Liver (tissue), 9 donors: ENCODE measurements around the gene SMCO1. TPM values are rescaled to one million over a fixed set of nuclear protein-coding genes. Genes with fewer than 3 reads are reported as not detected.

Experiments used
- DNase-seq: peaks from one replicate; pipeline ENCODE4 v3.0.0-alpha.2; 2017; ENCODE audit warnings: low spot score
- H3K27ac ChIP-seq, 2 donors: one replicate each; pipeline ENCODE4 v1.7.0; 2013; ENCODE audit warnings: inconsistent platforms in 2 of 2, low read length in 2 of 2, control low read depth in 1 of 2, low read depth in 1 of 2, mild to moderate bottlenecking in 1 of 2
- H3K27me3 ChIP-seq, 4 donors: one replicate each; pipeline versions ENCODE4 v1.6.1 to v1.7.0; 2013; ENCODE audit warnings: low read length in 3 of 4, inconsistent platforms in 1 of 4, mild to moderate bottlenecking in 1 of 4, moderate library complexity in 1 of 4; ENCODE audit not compliant: control insufficient read depth in 4 of 4, insufficient read depth in 4 of 4
- H3K36me3 ChIP-seq, 4 donors: one replicate each; pipeline versions ENCODE4 v1.6.1 to v1.7.0; 2013; ENCODE audit warnings: low read length in 3 of 4, mild to moderate bottlenecking in 3 of 4, low read depth in 1 of 4, moderate library complexity in 1 of 4; ENCODE audit not compliant: control insufficient read depth in 4 of 4, insufficient read depth in 3 of 4
- H3K4me1 ChIP-seq, 4 donors: one replicate each; pipeline versions ENCODE4 v1.6.1 to v1.7.0; 2013; ENCODE audit warnings: low read length in 3 of 4, mild to moderate bottlenecking in 3 of 4, moderate library complexity in 1 of 4; ENCODE audit not compliant: control insufficient read depth in 4 of 4, insufficient read depth in 4 of 4
- H3K4me3 ChIP-seq, 3 donors: one replicate each; pipeline versions ENCODE4 v1.6.1 to v1.7.0; 2013; ENCODE audit warnings: low read length in 3 of 3, control low read depth in 1 of 3, low read depth in 1 of 3, mild to moderate bottlenecking in 1 of 3
- H3K9ac ChIP-seq, 2 donors: one replicate each; pipeline ENCODE4 v1.7.0; 2013; ENCODE audit warnings: low read length in 2 of 2, mild to moderate bottlenecking in 2 of 2, moderate library complexity in 2 of 2, control low read depth in 1 of 2, low read depth in 1 of 2
- H3K9me3 ChIP-seq, 4 donors: one replicate each; pipeline versions ENCODE4 v1.6.1 to v1.7.0; 2013; ENCODE audit warnings: low read length in 3 of 4; ENCODE audit not compliant: control insufficient read depth in 4 of 4
- CTCF ChIP-seq: fragments of 150-350 bp; IDR thresholded peaks from 2 replicates; pipeline ENCODE4 v1.5.1; 2017; ENCODE audit warnings: improper control_type of control experiment, low read depth, low read length; ENCODE audit not compliant: missing input control
- EGR1 ChIP-seq, 2 donors: IDR thresholded peaks; 2 replicates each; pipeline ENCODE4 v1.6.1; 2016 to 2018; ENCODE audit warnings: antibody characterized with exemption in 2 of 2, low read depth in 2 of 2
- FOXA1 ChIP-seq: IDR thresholded peaks from 2 replicates; pipeline ENCODE4 v1.6.1; 2016; ENCODE audit warnings: antibody characterized with exemption
- FOXA2 ChIP-seq: IDR thresholded peaks from 2 replicates; pipeline ENCODE4 v1.6.1; 2016; ENCODE audit warnings: antibody characterized with exemption
- GABPA ChIP-seq, 2 donors: IDR thresholded peaks in 1 of 2; conservative IDR thresholded peaks in 1 of 2; 2 replicates each; pipeline ENCODE4 v1.6.1; 2016; ENCODE audit warnings: antibody characterized with exemption in 2 of 2, mild to moderate bottlenecking in 1 of 2, moderate library complexity in 1 of 2
- HNF4A ChIP-seq, 2 donors: conservative IDR thresholded peaks; 2 replicates each; pipeline ENCODE4 v1.6.1; 2016; ENCODE audit warnings: antibody characterized with exemption in 2 of 2, mild to moderate bottlenecking in 2 of 2
- HNF4G ChIP-seq: IDR thresholded peaks from 2 replicates; pipeline ENCODE4 v1.6.1; 2016; ENCODE audit warnings: antibody characterized with exemption
- JUND ChIP-seq, 2 donors: IDR thresholded peaks; 2 replicates each; pipeline ENCODE4 v1.6.1; 2016; ENCODE audit warnings: antibody characterized with exemption in 2 of 2
- MAX ChIP-seq: IDR thresholded peaks from 2 replicates; pipeline ENCODE4 v1.6.1; 2016; ENCODE audit warnings: antibody characterized with exemption
- NR2F2 ChIP-seq: IDR thresholded peaks from 2 replicates; pipeline ENCODE4 v1.6.1; 2016; ENCODE audit warnings: antibody characterized with exemption
- RAD21 ChIP-seq, 2 donors: IDR thresholded peaks; 2 replicates each; pipeline ENCODE4 v1.6.1; 2016; ENCODE audit warnings: antibody characterized with exemption in 2 of 2, mild to moderate bottlenecking in 2 of 2
- SP1 ChIP-seq: IDR thresholded peaks from 2 replicates; pipeline ENCODE4 v1.6.1; 2018; ENCODE audit warnings: antibody characterized with exemption, mild to moderate bottlenecking
- TAF1 ChIP-seq: conservative IDR thresholded peaks from 2 replicates; pipeline ENCODE4 v1.6.1; 2016; ENCODE audit warnings: antibody characterized with exemption, mild to moderate bottlenecking
- YY1 ChIP-seq: IDR thresholded peaks from 2 replicates; pipeline ENCODE4 v1.6.1; 2016; ENCODE audit warnings: antibody characterized with exemption, mild to moderate bottlenecking
- WGBS: extraction: QIAGEN DNeasy Blood & Tissue Kit; methylation state at CpG from one replicate; pipeline ENCODE4 v1.1.7; 2013; 5-methylcytosine and 5-hydroxymethylcytosine counted together
- polyA plus RNA-seq, 2 donors: library from polyadenylated mRNA; stranded (reverse) in 1 of 2; unstranded in 1 of 2; fragments of 200-250 nt in 1 of 2; fragments of >200 nt in 1 of 2; fragmentation: Nextera tagmentation in 1 of 2; extraction: Ambion mirVana in 1 of 2; gene quantifications; one replicate each; pipeline versions ENCODE4 v1.2.1 to v1.2.3, GENCODE V29; 2013 to 2015
- total RNA-seq, 2 donors: library from RNA; depleted of rRNA; stranded (reverse); fragments of >200 nt; gene quantifications; one replicate each; pipeline ENCODE4 v1.2.3, GENCODE V29; 2014
- TF ChIP-seq, protein P1 (sequence below): IDR thresholded peaks from 2 replicates; pipeline ENCODE4 v1.6.1; 2016; ENCODE audit warnings: antibody characterized with exemption
- TF ChIP-seq, protein P2 (sequence below): IDR thresholded peaks from 2 replicates; pipeline ENCODE4 v1.6.1; 2016; ENCODE audit warnings: antibody characterized with exemption
- TF ChIP-seq, protein P3 (sequence below): IDR thresholded peaks from 2 replicates; pipeline ENCODE4 v1.6.1; 2016; ENCODE audit warnings: antibody characterized with exemption, mild to moderate bottlenecking
- donor health status: healthy.
- donor health status: healthy.
- donor health status: healthy.
- donor health status: healthy.
- donor health status: healthy.

The SMCO1 gene
- total and polyA plus RNA-seq, 4 donors, result 0.05 TPM; not detected in 3

DNA sequence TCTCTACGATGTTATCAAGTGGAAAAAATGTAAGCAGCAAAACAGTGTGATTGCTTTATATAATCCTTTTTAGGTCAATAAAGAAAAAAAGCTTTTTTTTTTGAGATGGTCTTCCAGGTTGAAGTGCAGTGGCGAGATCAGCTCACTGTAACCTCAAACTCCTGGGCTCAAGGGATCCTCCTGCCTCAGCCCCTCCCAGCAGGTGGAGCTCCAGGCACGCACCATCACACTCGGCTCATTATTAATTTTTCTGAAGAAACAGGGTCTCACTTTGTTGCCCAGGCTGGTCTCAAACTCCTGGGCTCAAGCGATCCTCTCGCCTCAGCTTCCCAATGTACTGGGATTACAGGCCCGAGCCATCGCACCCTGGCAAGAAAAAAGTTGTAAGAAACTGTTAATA lies 28.9 kb downstream of the SMCO1 start:
- DNase-seq, result no peak
- Histone ChIP-seq H3K4me3 (no peak overlapping the region), H3K9me3 (no peaks in the 10 kb centered on the region), H3K9ac (no peak overlapping the region), H3K36me3 (peaks cover 8 to 47% (median 28%) of the 10 kb centered on the region in 4 donors), H3K4me1 (peaks cover 0 to 21% (median 14%) of the 10 kb centered on the region in 4 donors), H3K27ac (no peak overlapping the region), H3K27me3 (no peaks in the 10 kb centered on the region)
- WGBS, result 82% methylated on average over 8 of the region's 8 CpGs
- no peak for TF ChIP-seq JUND (IDR thresholded peaks at IDR 0.05)
- TF ChIP-seq, protein P1, sequence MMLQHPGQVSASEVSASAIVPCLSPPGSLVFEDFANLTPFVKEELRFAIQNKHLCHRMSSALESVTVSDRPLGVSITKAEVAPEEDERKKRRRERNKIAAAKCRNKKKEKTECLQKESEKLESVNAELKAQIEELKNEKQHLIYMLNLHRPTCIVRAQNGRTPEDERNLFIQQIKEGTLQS, result no peak
- TF ChIP-seq GABPA (IDR thresholded peaks at IDR 0.05 in 1 of 2, conservative IDR thresholded peaks at IDR 0.05 in 1 of 2), result no peak
- TF ChIP-seq CTCF, result peak; percentile 29
- TF ChIP-seq RAD21 (IDR thresholded peaks at IDR 0.05), result peak; percentile 74 to 78
- no peak for TF ChIP-seq EGR1 (IDR thresholded peaks at IDR 0.05; ENCODE audit: low read depth in 2 of 2)
- no peak for TF ChIP-seq YY1

- 98% methylated on average over 4 of the region's 4 CpGs for WGBS
- Histone ChIP-seq H3K36me3 (peaks cover 8 to 49% (median 28%) of the 10 kb centered on the region in 4 donors), H3K9ac (no peak overlapping the region), H3K4me3 (no peak overlapping the region), H3K27ac (no peak overlapping the region), H3K27me3 (no peaks in the 10 kb centered on the region), H3K4me1 (no peaks in the 10 kb centered on the region), H3K9me3 (no peaks in the 10 kb centered on the region)
- TF ChIP-seq JUND (IDR thresholded peaks at IDR 0.05) (no peak), NR2F2 (no peak), RAD21 (IDR thresholded peaks at IDR 0.05) (no peak), HNF4A (conservative IDR thresholded peaks at IDR 0.05) (no peak), FOXA1 (no peak), CTCF (no peak), HNF4G (no peak), MAX (no peak), FOXA2 (no peak), TAF1 (no peak), EGR1 (IDR thresholded peaks at IDR 0.05; ENCODE audit: low read depth in 2 of 2) (no peak), SP1 (no peak), GABPA (IDR thresholded peaks at IDR 0.05 in 1 of 2, conservative IDR thresholded peaks at IDR 0.05 in 1 of 2) (no peak), YY1 (no peak)
- TF ChIP-seq, protein P2, sequence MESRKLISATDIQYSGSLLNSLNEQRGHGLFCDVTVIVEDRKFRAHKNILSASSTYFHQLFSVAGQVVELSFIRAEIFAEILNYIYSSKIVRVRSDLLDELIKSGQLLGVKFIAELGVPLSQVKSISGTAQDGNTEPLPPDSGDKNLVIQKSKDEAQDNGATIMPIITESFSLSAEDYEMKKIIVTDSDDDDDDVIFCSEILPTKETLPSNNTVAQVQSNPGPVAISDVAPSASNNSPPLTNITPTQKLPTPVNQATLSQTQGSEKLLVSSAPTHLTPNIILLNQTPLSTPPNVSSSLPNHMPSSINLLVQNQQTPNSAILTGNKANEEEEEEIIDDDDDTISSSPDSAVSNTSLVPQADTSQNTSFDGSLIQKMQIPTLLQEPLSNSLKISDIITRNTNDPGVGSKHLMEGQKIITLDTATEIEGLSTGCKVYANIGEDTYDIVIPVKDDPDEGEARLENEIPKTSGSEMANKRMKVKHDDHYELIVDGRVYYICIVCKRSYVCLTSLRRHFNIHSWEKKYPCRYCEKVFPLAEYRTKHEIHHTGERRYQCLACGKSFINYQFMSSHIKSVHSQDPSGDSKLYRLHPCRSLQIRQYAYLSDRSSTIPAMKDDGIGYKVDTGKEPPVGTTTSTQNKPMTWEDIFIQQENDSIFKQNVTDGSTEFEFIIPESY, result no peak
- TF ChIP-seq, protein P1, result no peak
- TF ChIP-seq, protein P3, sequence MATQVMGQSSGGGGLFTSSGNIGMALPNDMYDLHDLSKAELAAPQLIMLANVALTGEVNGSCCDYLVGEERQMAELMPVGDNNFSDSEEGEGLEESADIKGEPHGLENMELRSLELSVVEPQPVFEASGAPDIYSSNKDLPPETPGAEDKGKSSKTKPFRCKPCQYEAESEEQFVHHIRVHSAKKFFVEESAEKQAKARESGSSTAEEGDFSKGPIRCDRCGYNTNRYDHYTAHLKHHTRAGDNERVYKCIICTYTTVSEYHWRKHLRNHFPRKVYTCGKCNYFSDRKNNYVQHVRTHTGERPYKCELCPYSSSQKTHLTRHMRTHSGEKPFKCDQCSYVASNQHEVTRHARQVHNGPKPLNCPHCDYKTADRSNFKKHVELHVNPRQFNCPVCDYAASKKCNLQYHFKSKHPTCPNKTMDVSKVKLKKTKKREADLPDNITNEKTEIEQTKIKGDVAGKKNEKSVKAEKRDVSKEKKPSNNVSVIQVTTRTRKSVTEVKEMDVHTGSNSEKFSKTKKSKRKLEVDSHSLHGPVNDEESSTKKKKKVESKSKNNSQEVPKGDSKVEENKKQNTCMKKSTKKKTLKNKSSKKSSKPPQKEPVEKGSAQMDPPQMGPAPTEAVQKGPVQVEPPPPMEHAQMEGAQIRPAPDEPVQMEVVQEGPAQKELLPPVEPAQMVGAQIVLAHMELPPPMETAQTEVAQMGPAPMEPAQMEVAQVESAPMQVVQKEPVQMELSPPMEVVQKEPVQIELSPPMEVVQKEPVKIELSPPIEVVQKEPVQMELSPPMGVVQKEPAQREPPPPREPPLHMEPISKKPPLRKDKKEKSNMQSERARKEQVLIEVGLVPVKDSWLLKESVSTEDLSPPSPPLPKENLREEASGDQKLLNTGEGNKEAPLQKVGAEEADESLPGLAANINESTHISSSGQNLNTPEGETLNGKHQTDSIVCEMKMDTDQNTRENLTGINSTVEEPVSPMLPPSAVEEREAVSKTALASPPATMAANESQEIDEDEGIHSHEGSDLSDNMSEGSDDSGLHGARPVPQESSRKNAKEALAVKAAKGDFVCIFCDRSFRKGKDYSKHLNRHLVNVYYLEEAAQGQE, result no peak
- DNase-seq, result no peak
Observed at GRCh38 chr3:196477678-196478077, 37.5 kb downstream of the SMCO1 start.
